Activated T-cell treated with anti-CD3 and anti-CD28 coated beads, Interleukin-2, amount 50 U/mL, for 72 hours (primary cell): ENCODE data around the gene GAB2. TPM values are rescaled to one million over a fixed set of nuclear protein-coding genes. Genes with fewer than 3 reads are reported as not detected.

Source experiments
- ATAC-seq, 2 donors: fragments of 150-1000 bp; cut with Tn5 transposase; replicated peaks in 1 of 2; 2 replicates each; pipeline ENCODE4 v1.10.0; 2021; ENCODE audit warnings: moderate library complexity in 2 of 2, mild to moderate bottlenecking in 1 of 2
- DNase-seq, 2 donors: peaks; one replicate each; pipeline ENCODE4 v3.0.0; 2021 to 2022; ENCODE audit warnings: mixed read lengths in 1 of 2
- H3K27ac Mint-ChIP-seq: one replicate; pipeline ENCODE4 v1.8.0; 2022; ENCODE audit warnings: mild to moderate bottlenecking, moderate library complexity, mixed read lengths
- H3K27me3 Mint-ChIP-seq: one replicate; pipeline ENCODE4 v1.8.0; 2022; ENCODE audit warnings: low read depth, mixed read lengths
- H3K36me3 Mint-ChIP-seq, 2 donors: one replicate each; pipeline ENCODE4 v1.8.0; 2022; ENCODE audit warnings: mixed read lengths in 2 of 2, mild to moderate bottlenecking in 1 of 2; ENCODE audit not compliant: insufficient read depth in 2 of 2
- H3K4me1 Mint-ChIP-seq: one replicate; pipeline ENCODE4 v1.8.0; 2022; ENCODE audit warnings: low read depth, mixed read lengths
- H3K4me3 Mint-ChIP-seq, 2 donors: one replicate each; pipeline ENCODE4 v1.8.0; 2022; ENCODE audit warnings: mild to moderate bottlenecking in 2 of 2, mixed read lengths in 2 of 2, moderate library complexity in 2 of 2
- H3K9me3 Mint-ChIP-seq, 2 donors: one replicate each; pipeline ENCODE4 v1.8.0; 2022; ENCODE audit warnings: mixed read lengths in 2 of 2
- total RNA-seq, 2 donors: library from RNA; stranded (reverse); gene quantifications; one replicate each; pipeline ENCODE4 v1.2.3, GENCODE V29; 2022

Gene GAB2
- total RNA-seq, 2 donors from 2014 or later, result 48.0 to 51.7 TPM

DNA sequence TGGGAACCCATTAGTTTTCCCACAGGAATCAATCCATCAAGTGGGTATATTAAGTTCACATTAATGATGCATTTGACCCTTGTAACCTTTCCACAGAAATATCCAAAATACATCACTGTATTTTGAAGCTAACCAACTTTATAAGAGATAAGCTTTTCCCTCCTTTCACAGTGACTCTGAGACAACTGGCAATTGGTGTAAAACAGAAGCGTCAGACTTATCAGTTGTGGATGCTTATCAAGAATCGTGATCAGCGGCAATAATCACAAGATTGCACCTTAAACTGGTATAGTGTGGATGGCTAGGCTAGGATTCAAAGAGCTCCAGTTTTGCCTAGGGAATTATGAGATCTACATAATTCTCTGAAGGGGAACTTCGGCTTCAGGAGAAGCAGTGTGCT, 155.8 kb downstream of the GAB2 start:
- H3K27me3 Mint-ChIP-seq, result no peaks in the 10 kb centered on the region
- no peak for DNase-seq
- H3K4me3 Mint-ChIP-seq, result no peak overlapping the region
- no peak overlapping the region for H3K27ac Mint-ChIP-seq
- no peak for ATAC-seq
- H3K36me3 Mint-ChIP-seq, result peaks cover 0 to 1% of the 10 kb centered on the region in 2 donors
- peaks cover 6% of the 10 kb centered on the region for H3K4me1 Mint-ChIP-seq
- no peaks in the 10 kb centered on the region for H3K9me3 Mint-ChIP-seq

DNA sequence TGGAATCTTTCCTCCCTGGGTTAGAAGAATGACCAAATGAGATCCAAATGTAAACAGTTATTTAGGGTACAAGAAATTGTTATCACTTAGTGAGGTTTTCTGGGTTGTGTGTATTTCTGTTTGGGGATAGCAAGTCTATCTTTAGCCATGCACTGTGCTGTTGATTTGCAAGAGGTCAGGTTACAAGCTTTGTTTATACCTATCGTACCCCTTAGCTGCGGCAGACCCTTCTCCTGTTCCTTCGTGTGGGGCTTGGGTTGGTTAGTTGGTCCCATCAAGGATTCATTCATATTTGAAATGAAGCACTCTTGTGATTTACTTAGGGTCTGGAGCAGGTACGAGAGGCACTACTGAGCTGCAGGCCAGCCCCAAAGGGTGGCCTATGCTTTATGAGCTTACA, 156.3 kb downstream of the GAB2 start:
- H3K4me3 Mint-ChIP-seq, result no peak overlapping the region
- ATAC-seq, result no peak

DNA sequence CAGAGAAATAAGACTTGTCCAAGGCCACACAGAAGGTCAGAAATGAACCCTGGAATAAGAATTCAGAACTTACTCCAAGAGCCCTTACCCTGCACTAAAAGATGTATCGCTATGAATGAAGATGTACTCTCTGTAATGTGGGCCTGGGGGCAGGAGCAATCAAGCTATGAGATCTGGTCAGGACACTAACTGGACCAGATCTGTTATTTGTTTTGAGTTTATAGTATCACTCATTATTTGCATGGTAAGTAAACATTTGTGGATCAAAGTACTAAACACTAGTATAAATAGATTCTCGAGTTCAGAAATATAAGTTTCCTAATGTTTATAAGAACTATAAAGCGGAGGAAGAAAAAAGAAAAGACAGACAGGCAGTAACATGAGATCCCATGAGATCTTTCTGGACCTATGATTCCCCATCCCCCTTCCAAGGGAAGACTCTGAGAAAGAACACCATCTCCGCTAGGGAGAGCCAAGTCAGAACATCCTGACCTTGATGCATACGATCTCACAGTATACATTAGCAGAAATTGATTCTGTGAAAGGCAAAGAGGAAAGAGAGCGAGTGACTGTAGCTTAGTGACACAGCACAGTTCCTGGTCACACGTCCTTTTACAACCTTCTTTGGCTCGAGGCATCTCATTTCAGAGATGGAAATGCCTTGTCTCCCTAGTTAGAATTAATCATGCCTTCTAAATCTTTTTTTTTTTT, 157.7 kb downstream of the GAB2 start:
- Mint-ChIP-seq H3K9me3 (no peaks in the 10 kb centered on the region), H3K4me1 (peaks cover 5% of the 10 kb centered on the region), H3K27me3 (no peaks in the 10 kb centered on the region), H3K36me3 (peaks cover 0 to 2% of the 10 kb centered on the region in 2 donors), H3K27ac (no peak overlapping the region), H3K4me3 (no peak overlapping the region)
- ATAC-seq (no peak), DNase-seq (no peak)

More for the DNA sequence above, 156.3 kb downstream of the GAB2 start:
- no peaks in the 10 kb centered on the region for H3K27me3 Mint-ChIP-seq
- DNase-seq, result no peak
- H3K36me3 Mint-ChIP-seq, result peaks cover 0 to 1% of the 10 kb centered on the region in 2 donors
- no peaks in the 10 kb centered on the region for H3K9me3 Mint-ChIP-seq
- no peak overlapping the region for H3K27ac Mint-ChIP-seq
- H3K4me1 Mint-ChIP-seq, result peaks cover 5% of the 10 kb centered on the region

DNA sequence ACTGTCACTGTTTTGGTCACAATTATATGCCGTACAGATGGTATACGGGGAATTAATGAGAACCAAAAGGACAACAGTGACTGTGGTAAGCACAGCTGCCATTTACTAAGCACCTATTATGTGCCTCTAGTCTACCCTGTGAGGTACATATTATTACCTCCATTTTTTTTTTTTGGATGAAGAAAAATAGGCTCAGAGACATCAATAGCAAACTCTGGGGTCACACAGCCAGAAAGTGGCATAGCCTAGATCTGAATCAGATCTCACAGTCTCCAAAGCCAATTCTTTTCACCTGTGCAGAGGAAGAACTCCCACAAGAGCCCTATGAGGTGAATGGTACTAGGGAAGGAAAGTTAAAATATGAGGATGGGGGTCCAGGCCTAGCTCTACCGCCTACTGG, 160.0 kb downstream of the GAB2 start:
- no peak for DNase-seq
- Mint-ChIP-seq H3K36me3 (peaks cover 0 to 2% of the 10 kb centered on the region in 2 donors), H3K27ac (no peak overlapping the region), H3K4me1 (peaks cover 5% of the 10 kb centered on the region), H3K9me3 (no peaks in the 10 kb centered on the region), H3K27me3 (no peaks in the 10 kb centered on the region), H3K4me3 (no peak overlapping the region)
- no peak for ATAC-seq

DNA sequence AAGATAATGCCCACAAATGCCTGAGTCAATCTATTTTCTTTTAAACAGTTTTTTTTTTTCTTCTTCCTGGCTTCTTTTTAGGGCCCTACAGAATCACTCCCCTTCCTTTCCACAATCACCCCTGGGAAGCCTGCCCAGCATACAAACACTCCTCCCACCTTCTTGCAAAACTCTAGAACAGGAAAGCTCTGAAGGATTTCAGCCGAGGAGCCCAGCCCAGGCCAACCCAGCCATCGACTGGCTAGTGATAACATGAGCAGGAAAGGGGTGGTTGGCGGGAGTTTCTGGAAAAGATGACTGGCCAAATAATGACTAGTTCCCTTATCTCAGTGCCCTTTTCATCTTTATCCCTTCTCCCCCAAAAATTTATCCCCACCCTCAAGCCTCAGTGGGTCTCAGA, 160.7 kb downstream of the GAB2 start:
- H3K27ac Mint-ChIP-seq, result no peak overlapping the region
- H3K9me3 Mint-ChIP-seq, result no peaks in the 10 kb centered on the region
- H3K27me3 Mint-ChIP-seq, result no peaks in the 10 kb centered on the region
- H3K4me1 Mint-ChIP-seq, result peaks cover 5% of the 10 kb centered on the region
- no peak overlapping the region for H3K4me3 Mint-ChIP-seq
- DNase-seq, result no peak
- H3K36me3 Mint-ChIP-seq, result peaks cover 0 to 2% of the 10 kb centered on the region in 2 donors
- no peak for ATAC-seq

DNA sequence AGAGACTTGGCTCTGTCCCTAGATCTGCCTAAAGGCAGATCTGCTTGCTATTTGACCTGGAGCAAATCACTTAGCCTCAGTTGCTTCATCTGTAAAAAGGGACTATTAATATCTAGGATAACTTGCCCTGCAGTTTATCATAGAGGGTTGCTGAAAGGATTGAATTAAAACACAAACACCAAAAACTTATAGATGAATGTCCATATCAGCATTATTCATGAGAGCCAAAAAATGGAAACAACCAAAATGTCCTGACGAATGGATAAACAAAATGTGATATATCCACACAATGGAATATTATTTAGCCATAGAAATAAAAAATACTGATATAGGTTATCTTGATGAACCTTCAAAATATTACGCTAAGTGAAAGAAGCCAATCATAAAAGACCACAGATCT, 161.7 kb downstream of the GAB2 start:
- H3K9me3 Mint-ChIP-seq, result no peaks in the 10 kb centered on the region
- no peak for ATAC-seq
- no peak overlapping the region for H3K27ac Mint-ChIP-seq
- H3K36me3 Mint-ChIP-seq, result peaks cover 0 to 2% of the 10 kb centered on the region in 2 donors
- H3K27me3 Mint-ChIP-seq, result no peaks in the 10 kb centered on the region
- peaks cover 5% of the 10 kb centered on the region for H3K4me1 Mint-ChIP-seq
- DNase-seq, result no peak
- H3K4me3 Mint-ChIP-seq, result no peak overlapping the region

DNA sequence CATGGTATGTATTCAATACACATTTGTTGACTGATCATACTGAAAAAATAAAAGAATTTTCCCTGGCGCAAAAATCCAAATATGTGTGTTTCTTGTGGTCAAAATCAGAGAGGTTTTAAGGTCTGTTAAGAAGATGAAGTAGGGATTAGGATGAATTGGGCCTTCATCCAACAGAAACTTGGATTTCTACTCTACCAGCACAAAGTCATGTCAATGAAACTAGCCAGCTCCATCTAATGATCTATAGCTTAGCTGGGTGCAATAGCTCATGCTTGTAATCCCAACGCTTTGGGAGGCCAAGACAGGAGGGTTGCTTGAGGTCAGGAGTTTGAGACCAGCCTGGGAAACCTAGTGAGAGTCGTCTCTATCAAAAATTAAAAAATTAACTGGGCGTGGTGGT, 163.4 kb downstream of the GAB2 start:
- Mint-ChIP-seq H3K27ac (no peak overlapping the region), H3K9me3 (no peaks in the 10 kb centered on the region), H3K27me3 (no peaks in the 10 kb centered on the region), H3K4me3 (no peak overlapping the region), H3K4me1 (peaks cover 5% of the 10 kb centered on the region), H3K36me3 (peaks cover 0 to 2% of the 10 kb centered on the region in 2 donors)
- ATAC-seq (no peak), DNase-seq (no peak)

DNA sequence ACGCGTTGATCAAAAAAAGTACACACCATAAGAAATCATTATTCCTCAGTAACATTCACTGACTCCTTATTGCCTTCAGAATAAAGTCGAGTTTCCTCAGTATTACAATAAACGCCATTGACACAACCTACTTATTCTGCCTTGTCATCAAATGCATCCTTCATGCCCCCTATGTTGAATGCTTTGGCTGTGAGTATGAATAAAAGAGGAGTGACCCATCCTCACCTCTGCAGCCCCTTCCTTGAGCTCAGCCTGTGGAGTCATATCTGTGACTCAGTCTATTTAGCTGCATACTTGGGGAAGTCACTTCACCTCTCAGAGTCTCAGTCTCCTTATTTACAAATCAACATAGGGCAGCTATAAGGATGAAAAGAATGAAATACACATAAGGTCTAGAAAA, 163.8 kb downstream of the GAB2 start:
- H3K27me3 Mint-ChIP-seq, result no peaks in the 10 kb centered on the region
- no peak overlapping the region for H3K4me3 Mint-ChIP-seq
- ATAC-seq (no peak), DNase-seq (no peak)
- H3K4me1 Mint-ChIP-seq, result peaks cover 10% of the 10 kb centered on the region
- no peaks in the 10 kb centered on the region for H3K9me3 Mint-ChIP-seq
- no peak overlapping the region for H3K27ac Mint-ChIP-seq
- H3K36me3 Mint-ChIP-seq, result peaks cover 0 to 2% of the 10 kb centered on the region in 2 donors

DNA sequence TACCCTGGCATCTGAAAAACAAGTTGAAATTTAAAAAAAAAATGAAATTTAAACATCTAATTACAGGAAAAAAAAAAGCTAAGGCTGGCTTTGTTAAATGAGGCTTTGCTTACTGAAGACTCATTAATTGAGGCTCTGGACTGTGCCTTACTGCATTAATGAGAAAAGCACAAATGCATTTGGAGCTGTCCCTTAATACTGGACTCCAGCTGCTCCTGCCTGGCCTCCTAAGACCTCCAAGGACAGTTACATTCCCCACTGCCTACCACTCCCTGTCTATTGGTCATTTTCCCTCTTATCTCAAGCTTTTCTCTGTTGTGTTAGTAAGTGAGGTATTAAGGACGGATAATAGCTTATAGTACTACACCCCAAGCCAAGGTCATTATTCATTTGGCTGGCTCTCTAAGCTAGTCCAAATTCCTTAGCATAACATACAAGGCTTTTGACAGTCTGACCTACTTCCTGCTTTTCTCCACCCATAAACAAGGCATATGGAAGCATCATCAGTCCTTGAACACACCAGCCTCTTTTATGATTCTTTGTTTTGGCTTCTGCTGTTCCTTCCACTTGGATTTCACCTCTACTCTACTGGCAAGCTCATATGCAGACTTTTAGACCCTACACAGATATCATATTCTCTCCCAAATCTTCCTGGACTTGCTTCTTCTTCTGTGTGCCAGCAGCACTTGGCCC, 166.4 kb downstream of the GAB2 start:
- no peak overlapping the region for H3K4me3 Mint-ChIP-seq

DNA sequence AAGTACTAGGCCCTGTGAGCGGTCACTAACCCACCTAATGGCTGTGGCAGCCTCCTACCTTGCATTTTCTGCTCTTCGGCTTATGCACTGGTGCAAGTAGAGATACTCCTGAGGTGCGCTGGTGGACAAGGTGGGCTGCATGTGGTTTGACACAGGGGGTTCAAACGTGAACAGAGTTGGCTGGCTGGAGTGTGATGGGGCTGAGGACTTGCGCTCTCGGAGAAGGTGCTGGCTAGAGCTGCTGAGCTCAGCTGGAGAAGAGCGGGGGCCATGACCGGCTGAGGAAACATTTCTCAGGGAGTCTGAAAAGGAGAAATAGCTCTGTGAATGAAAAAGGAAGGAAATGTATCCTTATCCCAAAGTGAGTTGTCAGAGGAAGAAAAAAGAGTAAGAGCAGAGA, 167.5 kb downstream of the GAB2 start:
- ATAC-seq (no peak), DNase-seq (no peak)
- Mint-ChIP-seq H3K36me3 (peaks cover 3 to 5% of the 10 kb centered on the region in 2 donors), H3K4me3 (no peak overlapping the region), H3K9me3 (peaks cover 0 to 1% of the 10 kb centered on the region in 2 donors), H3K4me1 (peaks cover 15% of the 10 kb centered on the region), H3K27ac (no peak overlapping the region), H3K27me3 (no peaks in the 10 kb centered on the region)

More for the DNA sequence above, 166.4 kb downstream of the GAB2 start:
- no peak overlapping the region for H3K27ac Mint-ChIP-seq
- no peaks in the 10 kb centered on the region for H3K27me3 Mint-ChIP-seq
- H3K36me3 Mint-ChIP-seq, result peaks cover 1 to 5% of the 10 kb centered on the region in 2 donors
- ATAC-seq (no peak), DNase-seq (no peak)
- no peaks in the 10 kb centered on the region for H3K9me3 Mint-ChIP-seq
- peaks cover 12% of the 10 kb centered on the region for H3K4me1 Mint-ChIP-seq

DNA sequence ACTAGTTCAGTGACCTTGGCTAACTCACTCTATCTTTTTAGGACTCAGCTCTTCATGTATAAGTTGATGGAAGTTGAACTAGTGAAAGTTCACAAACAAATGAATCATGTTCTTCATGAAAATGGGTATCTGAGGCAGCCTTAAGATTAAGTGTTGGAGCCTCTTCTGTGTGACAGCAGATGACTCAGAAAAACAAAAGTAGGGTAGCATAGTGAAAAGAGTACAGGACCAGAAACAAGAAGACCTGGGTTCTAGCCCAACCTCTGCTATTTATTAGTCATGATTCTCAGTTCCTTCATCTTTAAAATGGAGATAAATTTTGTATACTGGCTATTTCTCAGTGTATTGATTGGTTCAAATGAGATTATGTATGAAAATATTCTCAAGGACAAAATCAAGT, 168.7 kb downstream of the GAB2 start:
- Mint-ChIP-seq H3K27me3 (no peaks in the 10 kb centered on the region), H3K4me3 (no peak overlapping the region), H3K27ac (no peak overlapping the region), H3K4me1 (peaks cover 27% of the 10 kb centered on the region), H3K36me3 (peaks cover 5 to 8% of the 10 kb centered on the region in 2 donors), H3K9me3 (peaks cover 0 to 1% of the 10 kb centered on the region in 2 donors)
- peak; percentile 84 to 92 for ATAC-seq
- no peak for DNase-seq

DNA sequence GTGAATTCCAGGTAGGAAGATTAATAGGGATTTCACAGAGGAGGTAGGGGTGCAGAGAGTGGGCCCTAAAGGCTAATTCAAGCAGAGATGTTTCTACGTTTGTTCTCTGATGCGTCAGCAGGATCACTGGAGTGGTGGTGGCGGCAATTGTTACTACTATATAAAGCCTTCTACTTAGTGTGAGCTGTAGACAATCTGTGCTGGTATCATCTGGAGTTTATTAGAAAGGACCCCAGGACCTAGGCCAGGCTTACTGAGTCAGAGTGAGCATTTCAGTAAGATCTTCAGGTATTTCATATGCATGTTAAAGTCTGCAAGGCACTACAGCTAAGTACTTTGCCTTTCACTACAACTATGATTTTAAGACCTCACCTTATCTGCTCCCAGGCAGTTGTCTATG, 169.4 kb downstream of the GAB2 start:
- Mint-ChIP-seq H3K4me1 (peaks cover 32% of the 10 kb centered on the region), H3K27me3 (no peaks in the 10 kb centered on the region), H3K4me3 (no peak overlapping the region), H3K36me3 (peaks cover 5 to 8% of the 10 kb centered on the region in 2 donors), H3K9me3 (peaks cover 0 to 1% of the 10 kb centered on the region in 2 donors), H3K27ac (no peak overlapping the region)
- ATAC-seq, result no peak
- DNase-seq, result no peak

DNA sequence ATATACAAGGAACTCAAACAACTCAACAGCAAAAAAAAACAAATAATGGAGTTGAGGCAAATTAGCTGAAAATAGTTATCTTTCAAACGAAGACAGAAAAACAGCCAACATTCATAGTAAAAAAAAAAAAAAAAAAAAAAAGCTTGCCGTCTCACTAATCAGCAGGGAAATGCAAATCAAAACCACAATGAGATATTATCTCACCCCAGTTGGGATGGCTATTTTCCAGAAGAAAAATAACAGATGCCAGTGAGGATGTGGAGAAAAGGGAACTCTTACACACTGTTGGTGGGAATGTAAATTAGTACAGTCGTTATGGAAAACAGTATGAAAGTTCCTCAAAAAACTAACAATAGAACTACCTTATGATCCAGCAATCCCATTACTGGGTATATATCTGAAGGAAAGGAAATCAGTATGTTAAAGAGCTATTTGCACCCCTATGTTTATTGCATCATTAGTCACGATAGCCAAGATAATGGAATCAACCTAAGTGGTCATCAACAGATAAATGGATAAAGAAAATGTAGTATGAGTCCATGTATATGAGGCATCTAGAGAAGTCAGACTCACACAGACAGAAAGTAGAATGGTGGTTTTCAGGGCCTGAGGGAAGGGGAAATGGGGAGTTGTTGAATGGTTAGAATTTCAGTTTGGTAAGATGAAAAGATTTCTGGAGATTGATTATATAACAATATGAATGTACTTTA, 172.9 kb downstream of the GAB2 start:
- Mint-ChIP-seq H3K27ac (no peak overlapping the region), H3K4me1 (peaks cover 32% of the 10 kb centered on the region), H3K9me3 (peaks cover 10 to 12% of the 10 kb centered on the region in 2 donors), H3K27me3 (no peaks in the 10 kb centered on the region), H3K36me3 (peaks cover 13 to 25% of the 10 kb centered on the region in 2 donors), H3K4me3 (no peak overlapping the region)
- DNase-seq (no peak), ATAC-seq (no peak)
